NB4 (cell line): Measurements from ENCODE around the gene UTS2B.

ENCODE experiments used
- DNase-seq: peaks from one replicate; pipeline ENCODE4 v3.0.0; 2010; ENCODE audit warnings: low read depth
- H3K4me3 ChIP-seq: one replicate; pipeline ENCODE4 v1.5.1; 2011; ENCODE audit warnings: mild to moderate bottlenecking, low read depth, low read length, moderate library complexity
- CTCF ChIP-seq: IDR thresholded peaks from one replicate; pipeline ENCODE4 v1.5.1; 2012; ENCODE audit warnings: low read depth, low read length
- MAX ChIP-seq: IDR thresholded peaks from 2 replicates; pipeline ENCODE4 v1.6.1; 2011; ENCODE audit warnings: low read depth, low read length
- MYC ChIP-seq: IDR thresholded peaks from 2 replicates; pipeline ENCODE4 v1.6.1; 2011; ENCODE audit warnings: low read depth, low read length
- POLR2A ChIP-seq: IDR thresholded peaks from 2 replicates; pipeline ENCODE4 v1.6.1; 2011; ENCODE audit warnings: mild to moderate bottlenecking; ENCODE audit not compliant: insufficient read length; ENCODE audit errors: extremely low read depth

UTS2B gene

GRCh38 chr3:191329654-191330529 is at the start of gene UTS2B:
TSS of gene UTS2B (minus strand) at chr3:191330526. CDS start at chr3:191282189, 48,337 bp downstream.
- H3K4me3 ChIP-seq: peak within 1 kb of the TSS; percentile 65
- TF ChIP-seq POLR2A (no peak), CTCF (no peak), MYC (no peak; the same call in 1 of the 2 replicates), MAX (no peak)
- DNase-seq: peak; percentile 53

- no peak for TF ChIP-seq POLR2A
- no peak for TF ChIP-seq MYC
- TF ChIP-seq MAX: no peak
- TF ChIP-seq CTCF: no peak
These were observed 49.7 kb upstream of the UTS2B start for GRCh38 chr3:191380001-191380400.

GRCh38 chr3:191379446-191379845 is 49.1 kb upstream of the UTS2B start:
- DNase-seq: no peak
- TF ChIP-seq CTCF (no peak), MYC (no peak), MAX (no peak), POLR2A (no peak)
- no peak overlapping the region for H3K4me3 ChIP-seq

More at GRCh38 chr3:191380001-191380400, 49.7 kb upstream of the UTS2B start:
- DNase-seq: no peak
- no peak overlapping the region for H3K4me3 ChIP-seq

- DNase-seq: no peak
- H3K4me3 ChIP-seq: no peak overlapping the region
- TF ChIP-seq MAX: no peak
- TF ChIP-seq POLR2A: no peak
- TF ChIP-seq MYC: no peak
These were observed 48.0 kb upstream of the UTS2B start for GRCh38 chr3:191378142-191378812.

GRCh38 chr3:191376516-191377141 is 46.3 kb upstream of the UTS2B start:
- TF ChIP-seq MAX: no peak
- TF ChIP-seq POLR2A: no peak
- TF ChIP-seq CTCF: no peak
- TF ChIP-seq MYC: no peak
- DNase-seq: no peak
- no peak overlapping the region for H3K4me3 ChIP-seq

GRCh38 chr3:191373327-191373726 is 43.0 kb upstream of the UTS2B start:
- no peak overlapping the region for H3K4me3 ChIP-seq
- DNase-seq: peak; percentile 9
- no peak for TF ChIP-seq CTCF
- no peak for TF ChIP-seq MYC
- TF ChIP-seq MAX: no peak
- TF ChIP-seq POLR2A: no peak
